ENCODE data around the gene DENND11. TPM values are rescaled to one million over a fixed set of nuclear protein-coding genes. Genes with fewer than 3 reads are reported as not detected.
A peak's percentile ranks its signal among the peaks of the same experiment; 100 is the strongest.

DENND11 gene
- total RNA-seq, 3 donors from 2014 or later = 25.6 to 38.1 (median 28.0) TPM

DNA sequence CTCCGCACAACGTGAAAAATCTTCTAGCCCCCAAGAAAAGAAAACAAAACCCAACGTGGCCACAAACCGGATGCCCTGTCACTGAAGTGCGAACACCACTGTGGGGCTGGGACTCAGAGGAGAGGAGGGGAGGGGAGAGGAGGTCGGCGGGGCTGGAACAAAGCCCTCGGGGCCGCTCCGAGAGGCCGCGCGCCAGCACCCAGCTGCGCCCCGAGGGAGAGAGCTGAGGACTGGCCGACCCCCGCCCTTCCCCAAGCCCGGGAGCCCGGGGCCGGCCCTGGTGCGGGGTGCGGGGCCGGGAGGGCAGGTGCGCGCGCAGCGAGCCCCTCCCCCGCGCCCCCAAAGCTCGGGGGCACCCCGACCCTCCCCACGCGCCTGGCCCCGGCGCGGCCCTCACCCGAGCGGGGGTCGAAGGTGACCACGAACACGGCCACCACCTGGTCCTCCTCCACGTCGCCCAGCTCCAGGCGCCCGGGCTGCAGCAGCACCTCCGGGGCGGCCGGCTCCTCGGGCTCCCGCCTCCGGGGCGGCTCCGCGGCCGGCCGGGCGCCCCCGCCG is 398 bp downstream of the DENND11 start:
- TF ChIP-seq, protein P1, sequence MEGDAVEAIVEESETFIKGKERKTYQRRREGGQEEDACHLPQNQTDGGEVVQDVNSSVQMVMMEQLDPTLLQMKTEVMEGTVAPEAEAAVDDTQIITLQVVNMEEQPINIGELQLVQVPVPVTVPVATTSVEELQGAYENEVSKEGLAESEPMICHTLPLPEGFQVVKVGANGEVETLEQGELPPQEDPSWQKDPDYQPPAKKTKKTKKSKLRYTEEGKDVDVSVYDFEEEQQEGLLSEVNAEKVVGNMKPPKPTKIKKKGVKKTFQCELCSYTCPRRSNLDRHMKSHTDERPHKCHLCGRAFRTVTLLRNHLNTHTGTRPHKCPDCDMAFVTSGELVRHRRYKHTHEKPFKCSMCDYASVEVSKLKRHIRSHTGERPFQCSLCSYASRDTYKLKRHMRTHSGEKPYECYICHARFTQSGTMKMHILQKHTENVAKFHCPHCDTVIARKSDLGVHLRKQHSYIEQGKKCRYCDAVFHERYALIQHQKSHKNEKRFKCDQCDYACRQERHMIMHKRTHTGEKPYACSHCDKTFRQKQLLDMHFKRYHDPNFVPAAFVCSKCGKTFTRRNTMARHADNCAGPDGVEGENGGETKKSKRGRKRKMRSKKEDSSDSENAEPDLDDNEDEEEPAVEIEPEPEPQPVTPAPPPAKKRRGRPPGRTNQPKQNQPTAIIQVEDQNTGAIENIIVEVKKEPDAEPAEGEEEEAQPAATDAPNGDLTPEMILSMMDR (IDR thresholded peaks at IDR 0.05) = no peak
- Histone ChIP-seq H3K4me1 (ENCODE audit: low read depth) (peaks cover 28% of the 10 kb centered on the region), H3K9me3 (no peaks in the 10 kb centered on the region), H3K36me3 (ENCODE audit: low read depth) (no peaks in the 10 kb centered on the region), H3K4me3 (peak overlapping the region; percentile 77)
- DNase-seq (peak; percentile 59 to 72 (median 66)), ATAC-seq (peak; percentile 73)
- intact Hi-C loops (cut with DNase I, micrococcal nuclease) = loop anchor here in 1 of 2 donors (5.0 kb wide), 1 partner anchor 36 kb away; the partner anchor contains the start of gene SSBP1

DNA sequence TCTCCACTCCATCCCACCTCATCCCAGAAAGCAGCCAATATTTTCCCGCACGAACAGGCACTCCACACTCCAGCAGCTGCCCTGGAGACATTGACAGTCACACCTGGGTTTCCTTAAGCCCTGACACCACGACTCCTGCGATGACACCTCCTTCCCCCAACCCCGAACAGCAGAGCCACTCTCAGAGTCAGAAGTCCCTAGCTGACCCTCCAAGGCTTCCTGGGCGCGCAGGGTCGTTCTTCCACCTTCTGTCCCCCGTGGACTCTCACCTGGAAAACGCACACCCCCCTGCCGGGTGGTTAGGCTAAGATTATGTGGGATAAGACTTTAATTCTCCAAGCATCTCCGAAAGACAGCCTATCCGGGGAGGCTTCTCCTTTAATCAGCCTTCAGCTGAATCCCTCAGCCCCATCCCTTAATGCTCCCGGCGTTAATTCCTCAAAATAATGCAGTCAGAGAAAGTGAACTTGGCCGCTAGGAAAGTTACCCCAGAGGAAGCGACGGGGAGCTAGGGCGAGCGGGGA is 1.1 kb downstream of the DENND11 start:
- Histone ChIP-seq H3K9me3 (no peaks in the 10 kb centered on the region), H3K36me3 (ENCODE audit: low read depth) (no peaks in the 10 kb centered on the region), H3K4me1 (ENCODE audit: low read depth) (peaks cover 28% of the 10 kb centered on the region), H3K4me3 (no peak overlapping the region)
- intact Hi-C loops (cut with DNase I, micrococcal nuclease) = loop anchor here in 1 of 2 donors (5.0 kb wide), 1 partner anchor 36 kb away; the partner anchor contains the start of gene SSBP1
- DNase-seq (peak in 2 of 3 donors; percentile 35 to 55), ATAC-seq (peak; percentile 5)
- TF ChIP-seq, protein P1 (IDR thresholded peaks at IDR 0.05) = no peak

DNA sequence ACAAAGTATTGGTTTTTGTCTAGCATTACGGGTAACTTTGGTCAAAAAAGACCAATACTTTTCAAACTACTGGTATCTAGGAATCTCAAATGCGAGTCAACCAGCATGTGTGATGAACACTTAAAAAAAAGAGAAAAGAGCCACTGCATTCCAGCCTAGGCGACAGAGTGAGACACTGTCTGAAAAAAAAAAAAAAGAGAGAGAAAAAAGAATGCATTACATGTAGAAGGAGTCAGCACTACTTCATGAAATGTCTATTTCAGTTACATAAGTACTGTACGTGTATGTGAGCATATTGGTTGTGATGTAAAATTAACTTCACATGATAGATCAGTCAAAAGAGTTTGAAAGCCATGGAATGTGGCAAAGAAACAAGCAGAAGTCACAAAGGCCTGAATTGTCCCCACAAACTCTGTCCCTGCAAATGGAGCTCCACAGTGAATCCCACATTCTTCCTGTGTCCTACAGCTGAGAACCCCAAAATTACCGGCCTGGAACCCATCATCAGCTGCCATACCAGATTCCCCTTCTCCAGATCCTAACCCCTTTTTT is 1.6 kb downstream of the DENND11 start:
- TF ChIP-seq, protein P1 (IDR thresholded peaks at IDR 0.05) = no peak
- DNase-seq (no peak), ATAC-seq (no peak)
- intact Hi-C loops (cut with DNase I, micrococcal nuclease) = loop anchor here in 1 of 2 donors (5.0 kb wide), 1 partner anchor 37 kb away; the partner anchor contains the start of gene SSBP1
- Histone ChIP-seq H3K4me3 (no peak overlapping the region), H3K36me3 (ENCODE audit: low read depth) (no peaks in the 10 kb centered on the region), H3K9me3 (no peaks in the 10 kb centered on the region), H3K4me1 (ENCODE audit: low read depth) (peaks cover 30% of the 10 kb centered on the region)

DNA sequence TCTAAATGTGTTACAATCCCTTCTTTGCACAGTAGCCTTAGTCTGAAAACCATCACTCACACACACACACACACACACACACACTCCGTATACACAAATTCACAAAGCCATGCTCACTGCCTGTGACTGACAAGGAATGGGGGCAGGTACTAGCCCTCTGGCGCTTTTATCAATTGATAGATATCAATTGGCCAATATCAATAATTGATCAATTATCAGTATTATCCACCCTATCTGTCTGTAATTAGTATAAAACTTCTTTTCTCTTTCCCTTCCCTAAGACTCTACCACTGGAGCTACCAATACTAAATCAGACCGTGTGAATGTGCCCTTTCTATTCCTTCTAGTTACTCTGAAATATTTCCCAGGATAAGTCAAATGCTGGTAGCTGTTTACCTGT is 2.1 kb downstream of the DENND11 start:
- Histone ChIP-seq H3K4me3 (no peak overlapping the region), H3K4me1 (ENCODE audit: low read depth) (peaks cover 30% of the 10 kb centered on the region), H3K9me3 (no peaks in the 10 kb centered on the region), H3K36me3 (ENCODE audit: low read depth) (no peaks in the 10 kb centered on the region)
- DNase-seq = no peak
- TF ChIP-seq, protein P1 (IDR thresholded peaks at IDR 0.05) = no peak
- intact Hi-C loops (cut with DNase I, micrococcal nuclease) = loop anchor here in 1 of 2 donors (5.0 kb wide), 1 partner anchor 37 kb away; the partner anchor contains the start of gene SSBP1
- no peak for ATAC-seq

DNA sequence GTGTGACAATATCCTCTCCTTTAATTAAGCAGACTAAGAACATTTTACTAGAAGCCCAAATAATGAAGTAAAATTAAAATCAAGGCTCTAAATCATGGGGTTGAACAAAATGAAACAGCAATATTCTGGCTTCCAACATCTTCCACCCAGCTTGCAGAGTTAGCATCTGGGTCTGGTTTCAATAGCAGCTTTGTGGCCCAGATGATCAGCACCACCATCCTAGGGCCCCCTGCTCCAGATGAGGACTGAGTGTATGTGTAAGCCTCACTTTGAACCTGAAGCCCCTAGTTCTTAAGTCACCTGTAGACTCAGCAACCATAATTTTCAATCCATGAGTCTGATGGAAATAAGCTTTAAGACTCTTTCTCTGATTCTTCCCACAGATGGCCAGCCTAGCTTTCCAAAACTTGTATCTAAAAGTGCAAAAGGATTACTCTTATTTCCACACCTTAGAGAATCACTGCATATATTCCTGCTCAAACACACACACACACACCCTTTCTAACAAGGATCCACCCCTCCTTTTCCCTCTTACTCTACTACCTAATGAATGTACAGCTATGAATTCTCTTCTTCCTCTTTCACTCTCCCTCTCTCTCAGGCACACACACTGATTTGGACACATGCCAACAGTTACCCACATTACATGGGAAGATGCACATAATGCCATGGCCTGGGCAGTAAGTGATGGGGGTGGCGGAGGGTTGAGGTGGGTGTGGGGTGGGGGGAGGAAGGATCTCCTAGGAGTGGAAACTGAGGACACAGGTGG is 3.5 kb downstream of the DENND11 start:
- intact Hi-C loops (cut with DNase I, micrococcal nuclease) = no loop called here
- DNase-seq (no peak), ATAC-seq (no peak)
- peaks cover 30% of the 10 kb centered on the region for H3K4me1 ChIP-seq (ENCODE audit: low read depth)
- H3K36me3 ChIP-seq (ENCODE audit: low read depth) = no peaks in the 10 kb centered on the region
- no peaks in the 10 kb centered on the region for H3K9me3 ChIP-seq
- TF ChIP-seq, protein P1 (IDR thresholded peaks at IDR 0.05) = no peak
- H3K4me3 ChIP-seq = no peak overlapping the region
